HG03280 (cell line): ENCODE results near the gene ACER3.
"Not testable (repeated sequence)": the region's sequence is repeated elsewhere in the genome, so short reads cannot be mapped to it uniquely, and the experiment has no call there.

ENCODE experiments used
- ATAC-seq: cut with Tn5 transposase; IDR thresholded peaks from one replicate; pipeline ENCODE4 v1.9.1; 2021; ENCODE audit warnings: mild to moderate bottlenecking, moderate library complexity; ENCODE audit not compliant: unreplicated experiment

ACER3 gene

GRCh38 chr11:77054084-77054483 is 193.4 kb downstream of the ACER3 start:
- no peak for ATAC-seq

GRCh38 chr11:77055101-77055561 is 194.4 kb downstream of the ACER3 start:
- no peak for ATAC-seq

- ATAC-seq = no peak
Observed at GRCh38 chr11:77055913-77056312, 195.2 kb downstream of the ACER3 start.

- no peak for ATAC-seq
Observed at GRCh38 chr11:77056814-77057402, 196.2 kb downstream of the ACER3 start.

GRCh38 chr11:77057938-77058474 is 197.3 kb downstream of the ACER3 start:
- no peak for ATAC-seq

GRCh38 chr11:77058900-77059299 is 198.2 kb downstream of the ACER3 start:
- ATAC-seq = no peak

- no peak for ATAC-seq
Observed at GRCh38 chr11:77059806-77060205, 199.1 kb downstream of the ACER3 start.

GRCh38 chr11:77060234-77060633 is 199.5 kb downstream of the ACER3 start:
- no peak for ATAC-seq

- not testable (repeated sequence) for ATAC-seq
Observed at GRCh38 chr11:77061258-77061657, 200.5 kb downstream of the ACER3 start.

GRCh38 chr11:77062924-77063323 is 202.2 kb downstream of the ACER3 start:
- no peak for ATAC-seq

GRCh38 chr11:77063407-77063806 is 202.7 kb downstream of the ACER3 start:
- ATAC-seq = no peak

GRCh38 chr11:77063861-77064260 is 203.1 kb downstream of the ACER3 start:
- no peak for ATAC-seq

GRCh38 chr11:77064648-77065217 is 204.0 kb downstream of the ACER3 start:
- no peak for ATAC-seq

GRCh38 chr11:77065878-77066228 is 205.1 kb downstream of the ACER3 start:
- no peak for ATAC-seq

- peak; percentile 86 for ATAC-seq
Observed at GRCh38 chr11:77066229-77067042, 205.7 kb downstream of the ACER3 start, which contains the start of gene CAPN5. CAPN5 (plus strand) TSS chr11:77066971; CDS start chr11:77084887, 17,916 bp downstream.

GRCh38 chr11:77067861-77068443 is 207.2 kb downstream of the ACER3 start:
- ATAC-seq = no peak

- ATAC-seq = no peak
Observed at GRCh38 chr11:77068457-77069335, 208.0 kb downstream of the ACER3 start.

- no peak for ATAC-seq
Observed at GRCh38 chr11:77069336-77069968, 208.7 kb downstream of the ACER3 start.

GRCh38 chr11:77069969-77070582 is 209.4 kb downstream of the ACER3 start:
- ATAC-seq = no peak
